Caco-2 (cell line): Measurements from ENCODE around the gene RIPOR3. TPM values are rescaled to one million over a fixed set of nuclear protein-coding genes. Genes with fewer than 3 reads are reported as not detected.

ENCODE experiments used
- BruUV-seq: library from RNA; stranded (reverse); fragments of 400-500 nt; replicated peaks from 2 replicates; lab custom pipeline; 2021; lab: Mats Ljungman, UMichigan
- CTCF ChIA-PET: fragments of 300-600 bp; sonication (Branson Sonifier 250); formaldehyde crosslinking; loops from one replicate; lab custom pipeline; 2022; ENCODE audit warnings: antibody characterized with exemption; lab: Charles Lee
- POLR2A ChIA-PET: fragments of 300-600 bp; sonication (Branson Sonifier 250); formaldehyde crosslinking; loops from one replicate; lab custom pipeline; 2022; ENCODE audit warnings: antibody characterized with exemption; lab: Charles Lee
- DNase-seq, 2 experiments: peaks; one replicate each; pipeline versions ENCODE4 v3.0.0 to v3.0.0-alpha.2; 2020 to 2022
- H3K27me3 ChIP-seq: replicated peaks from 2 replicates; pipeline ENCODE4 v1.6.0; 2011; ENCODE audit warnings: low read length; ENCODE audit not compliant: control insufficient read depth, insufficient read depth
- H3K36me3 ChIP-seq: 2 replicates; pipeline ENCODE4 v1.5.1; 2011; ENCODE audit warnings: low read length; ENCODE audit not compliant: control insufficient read depth, insufficient read depth
- H3K4me1 ChIP-seq: fragments of 250-450 bp; sonication (Bioruptor Pico); 2 replicates; pipeline ENCODE4 v1.5.1; 2020; ENCODE audit warnings: mild to moderate bottlenecking
- H3K4me3 ChIP-seq: 2 replicates; pipeline ENCODE4 v1.5.1; 2011; ENCODE audit warnings: low read depth, mild to moderate bottlenecking, control low read depth, low read length
- H3K9me3 ChIP-seq: fragments of 250-450 bp; sonication (Bioruptor Pico); 2 replicates; pipeline ENCODE4 v1.5.1; 2020; ENCODE audit warnings: mild to moderate bottlenecking, moderate library complexity
- H3K27ac Mint-ChIP-seq: one replicate; pipeline ENCODE4 v1.8.0; 2022; ENCODE audit warnings: mixed read lengths; ENCODE audit not compliant: unreplicated experiment
- H3K27me3 Mint-ChIP-seq: one replicate; pipeline ENCODE4 v1.8.0; 2022; ENCODE audit warnings: mixed read lengths; ENCODE audit not compliant: insufficient read depth, unreplicated experiment
- H3K36me3 Mint-ChIP-seq: one replicate; pipeline ENCODE4 v1.8.0; 2022; ENCODE audit warnings: mild to moderate bottlenecking, mixed read lengths; ENCODE audit not compliant: insufficient read depth, unreplicated experiment
- H3K4me1 Mint-ChIP-seq: one replicate; pipeline ENCODE4 v1.8.0; 2022; ENCODE audit warnings: low read depth, mixed read lengths; ENCODE audit not compliant: unreplicated experiment
- H3K4me3 Mint-ChIP-seq: one replicate; pipeline ENCODE4 v1.8.0; 2022; ENCODE audit warnings: mild to moderate bottlenecking, moderate library complexity, mixed read lengths; ENCODE audit not compliant: unreplicated experiment
- H3K9me3 Mint-ChIP-seq: one replicate; pipeline ENCODE4 v1.8.0; 2022; ENCODE audit warnings: mixed read lengths; ENCODE audit not compliant: unreplicated experiment
- intact Hi-C: fragments of 100-400 bp; cut with micrococcal nuclease; formaldehyde crosslinking; loops from one replicate; pipeline ENCODE4 v1.10.0; 2022; ENCODE audit not compliant: unreplicated experiment
- total RNA-seq: library from RNA; stranded (reverse); gene quantifications from 2 replicates; pipeline ENCODE4 v1.2.3, GENCODE V29; 2022
- TF ChIP-seq, protein P1 (sequence below), 2 experiments: fragments of 200-600 bp in 1 of 2; IDR thresholded peaks; 1 replicate in 1 of 2; 2 replicates in 1 of 2; pipeline versions ENCODE4 v1.5.1 to v1.8.0; 2011 to 2022; ENCODE audit warnings: antibody characterized with exemption in 1 of 2, control low read depth in 1 of 2, inconsistent platforms in 1 of 2, low read depth in 1 of 2, low read length in 1 of 2, mild to moderate bottlenecking in 1 of 2, moderate library complexity in 1 of 2; ENCODE audit not compliant: insufficient read depth in 1 of 2, severe bottlenecking in 1 of 2, unreplicated experiment in 1 of 2

Gene RIPOR3
- total RNA-seq, 1 experiment from 2014 or later, result 0.18 TPM

GRCh38 chr20:50711113-50711825 lies 19.9 kb upstream of the RIPOR3 start:
- intact Hi-C loops, result loop anchor here (1.0 kb wide), 7 partner anchors 10 to 77 kb away; partner anchors contain the start of gene PARD6B
- CTCF ChIA-PET, result interaction anchor here (0.6 to 2.2 kb wide), 13 partner anchors 10 to 85 kb away, joined by 3 to 28 read pairs (median 6); partner anchors contain the start of gene BCAS4
- peaks cover 58% of the 10 kb centered on the region for H3K4me1 Mint-ChIP-seq
- no peak overlapping the region for H3K4me3 ChIP-seq
- TF ChIP-seq, protein P1, sequence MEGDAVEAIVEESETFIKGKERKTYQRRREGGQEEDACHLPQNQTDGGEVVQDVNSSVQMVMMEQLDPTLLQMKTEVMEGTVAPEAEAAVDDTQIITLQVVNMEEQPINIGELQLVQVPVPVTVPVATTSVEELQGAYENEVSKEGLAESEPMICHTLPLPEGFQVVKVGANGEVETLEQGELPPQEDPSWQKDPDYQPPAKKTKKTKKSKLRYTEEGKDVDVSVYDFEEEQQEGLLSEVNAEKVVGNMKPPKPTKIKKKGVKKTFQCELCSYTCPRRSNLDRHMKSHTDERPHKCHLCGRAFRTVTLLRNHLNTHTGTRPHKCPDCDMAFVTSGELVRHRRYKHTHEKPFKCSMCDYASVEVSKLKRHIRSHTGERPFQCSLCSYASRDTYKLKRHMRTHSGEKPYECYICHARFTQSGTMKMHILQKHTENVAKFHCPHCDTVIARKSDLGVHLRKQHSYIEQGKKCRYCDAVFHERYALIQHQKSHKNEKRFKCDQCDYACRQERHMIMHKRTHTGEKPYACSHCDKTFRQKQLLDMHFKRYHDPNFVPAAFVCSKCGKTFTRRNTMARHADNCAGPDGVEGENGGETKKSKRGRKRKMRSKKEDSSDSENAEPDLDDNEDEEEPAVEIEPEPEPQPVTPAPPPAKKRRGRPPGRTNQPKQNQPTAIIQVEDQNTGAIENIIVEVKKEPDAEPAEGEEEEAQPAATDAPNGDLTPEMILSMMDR (IDR thresholded peaks at IDR 0.05; ENCODE audit: insufficient read depth in 1 of 2, low read depth in 1 of 2, low read length in 1 of 2, severe bottlenecking in 1 of 2, unreplicated experiment in 1 of 2), result peak in 1 of 2 experiments; percentile 13
- H3K27me3 ChIP-seq, result no peaks in the 10 kb centered on the region
- H3K36me3 ChIP-seq, result no peaks in the 10 kb centered on the region
- H3K4me3 Mint-ChIP-seq, result peak overlapping the region; percentile 55
- DNase-seq, result peak; percentile 94
- no peaks in the 10 kb centered on the region for H3K9me3 Mint-ChIP-seq
- peak overlapping the region; percentile 54 for H3K27ac Mint-ChIP-seq
- H3K27me3 Mint-ChIP-seq, result no peaks in the 10 kb centered on the region
- TSS peak; percentile 85 for BruUV-seq
- no peaks in the 10 kb centered on the region for H3K9me3 ChIP-seq
- POLR2A ChIA-PET, result interaction anchor here (0.5 to 1.1 kb wide), 12 partner anchors 10 to 173 kb away, joined by 3 to 7 read pairs (median 4); partner anchors contain the start of gene PARD6B
- H3K4me1 ChIP-seq, result peaks cover 85% of the 10 kb centered on the region
- H3K36me3 Mint-ChIP-seq, result peaks cover 13% of the 10 kb centered on the region

DNA sequence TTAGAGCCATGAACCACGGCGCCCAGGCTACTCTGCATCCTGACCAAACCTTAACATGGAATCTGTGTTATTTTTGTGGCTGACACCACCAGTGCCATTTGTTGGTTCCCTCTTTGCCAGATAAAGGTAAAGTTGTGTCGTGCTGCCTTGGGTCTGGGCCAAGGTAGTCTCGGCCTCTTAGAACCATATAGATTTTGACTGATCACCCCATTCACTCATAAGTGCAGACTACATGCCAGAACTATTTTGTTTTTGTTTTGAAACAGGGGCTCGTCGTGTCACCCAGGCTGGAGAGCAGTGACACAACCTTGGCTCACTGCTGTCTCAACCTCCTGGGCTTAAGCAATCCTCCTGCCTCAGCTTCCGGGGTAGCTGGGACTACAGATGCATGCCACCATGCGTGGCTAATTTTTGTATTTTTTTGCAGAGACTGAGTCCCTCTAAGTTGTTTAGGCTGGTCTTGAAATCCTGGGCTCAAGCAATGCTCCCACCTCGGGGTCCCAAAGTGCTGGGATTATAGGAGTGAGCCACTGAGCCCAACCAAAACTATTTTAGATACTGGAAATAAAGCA lies 19.2 kb upstream of the RIPOR3 start:
- Mint-ChIP-seq H3K4me3 (peak overlapping the region; percentile 55), H3K36me3 (peaks cover 13% of the 10 kb centered on the region), H3K4me1 (peaks cover 61% of the 10 kb centered on the region), H3K27me3 (no peaks in the 10 kb centered on the region), H3K9me3 (no peaks in the 10 kb centered on the region), H3K27ac (peak overlapping the region; percentile 54)
- no peaks in the 10 kb centered on the region for H3K9me3 ChIP-seq
- POLR2A ChIA-PET, result interaction anchor here (0.5 to 1.1 kb wide), 10 partner anchors 10 to 172 kb away, joined by 3 to 7 read pairs (median 4); partner anchors contain the start of gene PARD6B
- H3K4me3 ChIP-seq, result no peak overlapping the region
- intact Hi-C loops, result loop anchor here (1.0 kb wide), 7 partner anchors 9 to 78 kb away; partner anchors contain the start of gene PARD6B
- no TSS peak for BruUV-seq
- peaks cover 80% of the 10 kb centered on the region for H3K4me1 ChIP-seq
- peak; percentile 61 to 62 for DNase-seq
- TF ChIP-seq, protein P1 (IDR thresholded peaks at IDR 0.05; ENCODE audit: insufficient read depth in 1 of 2, low read depth in 1 of 2, low read length in 1 of 2, severe bottlenecking in 1 of 2, unreplicated experiment in 1 of 2), result no peak
- H3K27me3 ChIP-seq, result no peaks in the 10 kb centered on the region
- H3K36me3 ChIP-seq, result no peaks in the 10 kb centered on the region
- CTCF ChIA-PET, result interaction anchor here (0.8 to 2.2 kb wide), 12 partner anchors 10 to 84 kb away, joined by 3 to 28 read pairs (median 6); partner anchors contain the start of gene BCAS4

- Histone ChIP-seq H3K4me3 (no peak overlapping the region), H3K4me1 (peaks cover 74% of the 10 kb centered on the region), H3K27me3 (no peaks in the 10 kb centered on the region), H3K9me3 (no peaks in the 10 kb centered on the region), H3K36me3 (no peaks in the 10 kb centered on the region)
- Mint-ChIP-seq H3K27ac (no peak overlapping the region), H3K9me3 (no peaks in the 10 kb centered on the region), H3K4me1 (peaks cover 68% of the 10 kb centered on the region), H3K27me3 (no peaks in the 10 kb centered on the region), H3K4me3 (no peak overlapping the region), H3K36me3 (peaks cover 13% of the 10 kb centered on the region)
- intact Hi-C loops, result no loop called here
- CTCF ChIA-PET, result interaction anchor here (0.6 kb wide), 1 partner anchor 112 kb away, joined by 6 read pairs; no protein-coding TSS in a partner anchor
- TF ChIP-seq, protein P1 (IDR thresholded peaks at IDR 0.05; ENCODE audit: insufficient read depth in 1 of 2, low read depth in 1 of 2, low read length in 1 of 2, severe bottlenecking in 1 of 2, unreplicated experiment in 1 of 2), result no peak
- no TSS peak for BruUV-seq
- DNase-seq, result no peak
- POLR2A ChIA-PET, result no interaction called here
These were observed 18.3 kb upstream of the RIPOR3 start for GRCh38 chr20:50709636-50709973.
